ENCODE measurements around the gene CDC42EP5. TPM values are rescaled to one million over a fixed set of nuclear protein-coding genes. Genes with fewer than 3 reads are reported as not detected.

The CDC42EP5 gene
- total RNA-seq, 4 donors from 2014 or later = 6.0 to 39.4 (median 9.8) TPM

DNA sequence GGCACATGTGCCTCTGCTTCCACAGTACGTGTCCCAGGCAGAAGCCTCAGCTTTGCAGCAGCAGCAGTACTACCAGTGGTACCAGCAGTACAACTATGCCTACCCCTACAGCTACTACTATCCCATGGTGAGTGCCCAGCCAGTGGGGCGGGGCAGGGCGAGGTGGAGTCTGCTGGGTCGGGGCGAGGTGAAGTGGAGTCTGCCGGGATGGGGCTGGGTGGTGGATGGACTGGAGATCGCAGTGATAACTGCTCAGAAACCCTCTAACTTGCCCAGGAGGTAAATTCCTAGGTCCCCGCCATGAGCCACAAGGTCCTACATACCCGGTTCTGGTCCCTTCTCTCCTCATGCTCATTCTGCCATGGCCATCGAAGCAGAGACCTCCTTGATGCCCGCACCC lies 20.5 kb downstream of the CDC42EP5 start:
- DNase-seq = no peak
- no peak for TF ChIP-seq POLR2A (IDR thresholded peaks at IDR 0.05)
- TF ChIP-seq, protein P1, sequence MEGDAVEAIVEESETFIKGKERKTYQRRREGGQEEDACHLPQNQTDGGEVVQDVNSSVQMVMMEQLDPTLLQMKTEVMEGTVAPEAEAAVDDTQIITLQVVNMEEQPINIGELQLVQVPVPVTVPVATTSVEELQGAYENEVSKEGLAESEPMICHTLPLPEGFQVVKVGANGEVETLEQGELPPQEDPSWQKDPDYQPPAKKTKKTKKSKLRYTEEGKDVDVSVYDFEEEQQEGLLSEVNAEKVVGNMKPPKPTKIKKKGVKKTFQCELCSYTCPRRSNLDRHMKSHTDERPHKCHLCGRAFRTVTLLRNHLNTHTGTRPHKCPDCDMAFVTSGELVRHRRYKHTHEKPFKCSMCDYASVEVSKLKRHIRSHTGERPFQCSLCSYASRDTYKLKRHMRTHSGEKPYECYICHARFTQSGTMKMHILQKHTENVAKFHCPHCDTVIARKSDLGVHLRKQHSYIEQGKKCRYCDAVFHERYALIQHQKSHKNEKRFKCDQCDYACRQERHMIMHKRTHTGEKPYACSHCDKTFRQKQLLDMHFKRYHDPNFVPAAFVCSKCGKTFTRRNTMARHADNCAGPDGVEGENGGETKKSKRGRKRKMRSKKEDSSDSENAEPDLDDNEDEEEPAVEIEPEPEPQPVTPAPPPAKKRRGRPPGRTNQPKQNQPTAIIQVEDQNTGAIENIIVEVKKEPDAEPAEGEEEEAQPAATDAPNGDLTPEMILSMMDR (IDR thresholded peaks at IDR 0.05) = no peak
- no peaks in the 10 kb centered on the region for H3K27me3 ChIP-seq
- H3K4me1 ChIP-seq = peaks cover 21 to 51% (median 33%) of the 10 kb centered on the region in 3 donors
- 76 to 92% methylated on average over 4 to 10 of the region's 11 CpGs for WGBS, 2 donors
- peaks cover 56 to 70% (median 56%) of the 10 kb centered on the region in 3 donors for H3K36me3 ChIP-seq
- H3K27ac ChIP-seq = no peak overlapping the region
- H3K4me3 ChIP-seq = no peak overlapping the region
- intact Hi-C loops (cut with DNase I) = no loop called here
- no peaks in the 10 kb centered on the region for H3K9me3 ChIP-seq

DNA sequence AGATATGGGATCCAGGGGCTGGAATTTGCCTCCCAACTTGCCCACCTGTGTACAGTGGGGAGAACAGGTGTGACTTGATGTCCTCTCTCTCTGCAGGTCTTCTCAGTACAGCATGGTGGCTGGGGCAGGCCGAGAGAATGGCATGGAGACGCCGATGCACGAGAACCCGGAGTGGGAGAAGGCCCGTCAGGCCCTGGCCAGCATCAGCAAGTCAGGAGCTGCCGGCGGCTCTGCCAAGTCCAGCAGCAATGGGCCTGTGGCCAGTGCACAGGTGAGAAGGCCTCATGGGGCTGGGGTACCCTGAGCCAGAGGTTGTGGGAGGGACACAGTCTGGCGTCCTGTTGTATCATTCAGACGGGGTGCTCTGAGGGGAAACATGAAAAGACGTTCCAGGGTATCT lies 21.1 kb downstream of the CDC42EP5 start:
- no peak for TF ChIP-seq POLR2A (IDR thresholded peaks at IDR 0.05)
- TF ChIP-seq, protein P1 (IDR thresholded peaks at IDR 0.05) = no peak
- Histone ChIP-seq H3K27ac (no peak overlapping the region), H3K27me3 (no peaks in the 10 kb centered on the region), H3K4me3 (no peak overlapping the region), H3K9me3 (no peaks in the 10 kb centered on the region), H3K4me1 (peaks cover 26 to 57% (median 39%) of the 10 kb centered on the region in 3 donors), H3K36me3 (peaks cover 49 to 64% (median 50%) of the 10 kb centered on the region in 3 donors)
- no peak for DNase-seq
- intact Hi-C loops (cut with DNase I) = no loop called here
- 88% methylated on average over 3 to 9 of the region's 11 CpGs for WGBS, 2 donors

DNA sequence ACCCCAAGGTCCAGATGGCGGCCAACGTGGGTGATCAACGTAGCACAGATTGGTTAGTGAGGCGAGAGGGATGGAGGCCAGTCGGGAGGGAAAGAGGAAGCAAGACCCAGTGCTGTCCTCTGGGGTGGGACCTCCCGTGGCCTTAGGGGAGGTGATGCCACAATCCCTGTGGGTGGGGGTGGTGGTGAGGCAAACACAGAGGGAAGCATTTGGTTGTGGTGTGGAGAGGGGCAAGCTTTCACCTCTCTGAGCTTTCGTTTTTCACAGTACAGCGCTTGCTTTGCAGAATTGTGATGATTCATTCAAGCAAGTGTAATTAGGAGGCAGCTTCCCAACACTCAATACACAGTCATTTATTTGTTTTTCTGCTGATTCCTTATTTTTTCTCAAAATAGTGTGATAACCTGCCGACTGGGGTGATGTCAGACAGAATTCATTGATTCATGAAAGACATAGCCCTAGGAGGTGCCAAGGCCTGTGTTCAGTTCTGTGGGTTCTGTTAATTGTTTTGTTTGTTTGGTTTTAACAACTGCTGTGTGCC lies 21.7 kb downstream of the CDC42EP5 start:
- peaks cover 26 to 63% (median 39%) of the 10 kb centered on the region in 3 donors for H3K4me1 ChIP-seq
- H3K36me3 ChIP-seq = peaks cover 44 to 60% (median 44%) of the 10 kb centered on the region in 3 donors
- H3K9me3 ChIP-seq = no peaks in the 10 kb centered on the region
- TF ChIP-seq, protein P1 (IDR thresholded peaks at IDR 0.05) = no peak
- no peak for TF ChIP-seq POLR2A (IDR thresholded peaks at IDR 0.05)
- 42 to 59% methylated on average over 5 to 9 of the region's 9 CpGs for WGBS, 2 donors
- no peak for DNase-seq
- no peaks in the 10 kb centered on the region for H3K27me3 ChIP-seq
- intact Hi-C loops (cut with DNase I) = no loop called here
- peak overlapping the region; percentile 15 to 99 (median 64) for H3K27ac ChIP-seq
- H3K4me3 ChIP-seq = peak overlapping the region in 2 of 4 donors; percentile 1 to 83

DNA sequence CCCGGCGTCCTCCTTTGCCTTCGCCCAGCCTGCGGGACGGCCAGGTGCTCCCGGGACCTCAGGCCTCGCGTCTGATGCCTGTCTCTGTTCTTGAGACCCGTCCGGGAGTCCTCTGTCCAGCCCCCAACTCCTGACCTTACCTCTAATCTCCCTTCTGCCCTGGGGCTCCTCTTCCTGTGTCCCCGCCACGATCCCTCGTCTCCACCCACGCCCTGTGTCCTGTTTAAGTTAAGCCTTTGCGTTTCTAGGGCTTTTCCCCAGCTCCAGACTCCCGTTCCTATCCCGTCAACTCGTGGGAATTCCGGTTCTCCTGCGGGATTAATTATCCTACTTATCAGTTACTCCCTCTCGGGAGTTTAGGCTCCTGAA lies 23.4 kb downstream of the CDC42EP5 start:
- TF ChIP-seq, protein P1 (IDR thresholded peaks at IDR 0.05) = no peak
- TF ChIP-seq POLR2A (IDR thresholded peaks at IDR 0.05) = no peak
- H3K27me3 ChIP-seq = no peaks in the 10 kb centered on the region
- peaks cover 26 to 66% (median 39%) of the 10 kb centered on the region in 3 donors for H3K4me1 ChIP-seq
- WGBS, 2 donors = 0% methylated on average over 17 to 21 of the region's 21 CpGs
- intact Hi-C loops (cut with DNase I) = no loop called here
- peaks cover 27 to 60% (median 27%) of the 10 kb centered on the region in 3 donors for H3K36me3 ChIP-seq
- H3K4me3 ChIP-seq = peak overlapping the region; percentile 77 to 94 (median 88)
- H3K9me3 ChIP-seq = no peaks in the 10 kb centered on the region
- peak overlapping the region; percentile 96 to 99 (median 98) for H3K27ac ChIP-seq
- no peak for DNase-seq

DNA sequence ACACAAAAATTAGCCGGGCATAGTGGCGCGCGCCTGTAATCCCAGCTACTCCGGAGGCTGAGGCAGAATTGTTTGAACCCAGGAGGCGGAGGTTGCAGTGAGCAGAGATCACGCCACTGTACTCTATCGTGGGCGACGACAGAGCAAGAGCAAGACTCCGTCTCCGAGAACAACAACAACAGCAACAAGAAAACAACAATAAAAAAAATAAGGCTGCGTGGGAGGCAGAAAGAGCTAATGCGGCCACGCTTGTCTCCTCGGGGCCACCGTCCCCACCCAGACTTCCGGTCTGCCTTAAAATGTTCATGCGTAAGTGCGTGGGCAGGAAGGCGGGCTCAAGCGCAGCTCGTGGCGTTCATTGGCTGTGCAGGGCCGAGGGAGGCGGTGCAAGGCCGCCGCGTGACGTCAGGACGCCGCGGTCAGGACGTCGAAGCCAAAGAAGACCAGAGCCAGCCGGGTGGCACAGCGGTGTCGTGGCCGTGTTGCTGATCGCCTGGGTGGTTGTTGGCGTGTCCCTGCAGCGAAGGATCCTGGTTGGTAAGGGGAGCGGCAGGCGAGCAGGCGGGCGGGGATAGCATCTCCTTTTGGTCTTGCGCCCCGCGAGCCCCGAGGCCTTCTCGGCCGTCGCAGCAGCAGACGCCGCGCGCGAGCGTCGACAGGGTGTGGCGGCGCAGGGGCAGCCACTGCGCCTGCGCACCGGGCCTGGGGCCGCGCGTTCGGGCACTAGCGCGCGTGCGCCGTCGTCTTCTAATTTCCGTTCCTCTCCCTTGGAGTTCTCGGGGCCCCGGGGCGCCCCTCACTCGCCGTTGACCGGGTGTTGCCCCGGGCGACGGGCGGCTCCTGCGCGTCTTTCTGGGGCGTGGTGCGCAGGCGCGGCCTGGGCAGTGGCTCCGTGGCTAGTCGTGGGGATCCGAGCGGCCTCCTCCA lies 24.1 kb downstream of the CDC42EP5 start, which contains the start of gene LENG8:
Gene LENG8, plus strand, starts transcription at position 426 of the 927 bp plus-strand sequence. CDS start 2,146 bp downstream, outside the sequence.
- intact Hi-C loops (cut with DNase I) = no loop called here
- DNase-seq = peak; percentile 92
- Histone ChIP-seq H3K4me3 (peak within 1 kb of the TSS; percentile 77 to 94 (median 88)), H3K36me3 (peaks cover 21 to 60% (median 21%) of the 10 kb centered on the region in 3 donors), H3K4me1 (peaks cover 26 to 62% (median 39%) of the 10 kb centered on the region in 3 donors), H3K27ac (peak within 1 kb of the TSS; percentile 96 to 99 (median 98)), H3K27me3 (no peaks in the 10 kb centered on the region), H3K9me3 (no peaks in the 10 kb centered on the region)
- 0% methylated on average over 30 to 31 of the region's 96 CpGs for WGBS, 2 donors
- TF ChIP-seq POLR2A (IDR thresholded peaks at IDR 0.05) = peak in 3 of 4 donors; percentile 91 to 98 (median 96)
- TF ChIP-seq, protein P1 (IDR thresholded peaks at IDR 0.05) = peak in 2 of 6 experiments; percentile 2 to 7

All from esophagus squamous epithelium (tissue), 5 donors.